ENCODE data around the gene FNTB. TPM values are rescaled to one million over a fixed set of nuclear protein-coding genes. Genes with fewer than 3 reads are reported as not detected.

The FNTB gene
- total and polyA plus RNA-seq, 9 of the 15 experiments (the other 6 are each of a cell fraction or from before 2014, with no cell fraction given) = 6.9 to 23.2 (median 12.2) TPM

GRCh38 chr14:65042731-65043372, 56.2 kb downstream of the FNTB start (continued):
- TF ChIP-seq FOXP4 (CRISPR knock-in tag; IDR thresholded peaks at IDR 0.05; ENCODE audit: borderline replicate concordance) (no peak), MGA (IDR thresholded peaks at IDR 0.05) (no peak), TAL1 (IDR thresholded peaks at IDR 0.05) (peak; percentile 95), PCBP2 (IDR thresholded peaks at IDR 0.05; ENCODE audit: low read depth, low read length, poor library complexity, severe bottlenecking) (no peak), CREBBP (IDR thresholded peaks at IDR 0.05; ENCODE audit: low read depth, low read length) (no peak), ZNF431 (CRISPR knock-in tag; IDR thresholded peaks at IDR 0.05) (no peak), PTTG1 (tag; IDR thresholded peaks at IDR 0.05; ENCODE audit: low read depth) (no peak), MBD2 (IDR thresholded peaks at IDR 0.05; ENCODE audit: borderline replicate concordance, low read depth) (peak; percentile 61)

Measured in K562 (cell line).